GM20000 (cell line): Measurements from ENCODE around the gene TRPV2.

Experiments used
- DNase-seq: peaks from one replicate; pipeline ENCODE4 v3.0.0; 2012; ENCODE audit warnings: low spot score
- CTCF ChIP-seq: IDR thresholded peaks from 2 replicates; pipeline ENCODE4 v1.5.1; 2012; ENCODE audit warnings: mild to moderate bottlenecking, control low read depth; ENCODE audit errors: extremely low read depth, missing control alignments

The TRPV2 gene

GRCh38 chr17:16478649-16479048, 63.3 kb downstream of the TRPV2 start:
- no peak for DNase-seq
- no peak for TF ChIP-seq CTCF

GRCh38 chr17:16479264-16479663, 63.9 kb downstream of the TRPV2 start:
- no peak for DNase-seq
- TF ChIP-seq CTCF, result no peak

- TF ChIP-seq CTCF, result no peak
- no peak for DNase-seq
Measured at GRCh38 chr17:16480995-16481394, 65.6 kb downstream of the TRPV2 start.

- no peak for DNase-seq
- no peak for TF ChIP-seq CTCF
Measured at GRCh38 chr17:16482253-16482652, 66.9 kb downstream of the TRPV2 start.

- no peak for DNase-seq
- no peak for TF ChIP-seq CTCF
Measured at GRCh38 chr17:16483021-16483645, 67.8 kb downstream of the TRPV2 start.

GRCh38 chr17:16484445-16485175, 69.2 kb downstream of the TRPV2 start:
- DNase-seq, result no peak
- no peak for TF ChIP-seq CTCF
